Endodermal cell (in vitro differentiated cells): ENCODE results near the gene C17orf67. TPM values are rescaled to one million over a fixed set of nuclear protein-coding genes. Genes with fewer than 3 reads are reported as not detected.

ENCODE experiments used
- DNase-seq: peaks from one replicate; pipeline ENCODE4 v3.0.0-alpha.2; 2017
- H3K27ac ChIP-seq: 2 replicates; pipeline ENCODE4 v1.5.1; 2013; ENCODE audit warnings: mild to moderate bottlenecking, low read depth, low read length, moderate library complexity
- H3K27me3 ChIP-seq: 2 replicates; pipeline ENCODE4 v1.6.1; 2013; ENCODE audit warnings: mild to moderate bottlenecking, low read length, moderate library complexity; ENCODE audit not compliant: insufficient read depth, control insufficient read depth, poor library complexity, severe bottlenecking
- H3K36me3 ChIP-seq: 2 replicates; pipeline ENCODE4 v1.7.0; 2013; ENCODE audit warnings: mild to moderate bottlenecking, low read length, moderate library complexity; ENCODE audit not compliant: control insufficient read depth, insufficient read depth
- H3K4me1 ChIP-seq: one replicate; pipeline ENCODE4 v1.7.0; 2013; ENCODE audit warnings: low read length; ENCODE audit not compliant: control insufficient read depth, insufficient read depth
- H3K4me3 ChIP-seq: 2 replicates; pipeline ENCODE4 v1.5.1; 2013; ENCODE audit warnings: mild to moderate bottlenecking, low read length, moderate library complexity
- H3K9ac ChIP-seq: 2 replicates; pipeline ENCODE4 v1.6.1; 2013; ENCODE audit warnings: mild to moderate bottlenecking, low read length, moderate library complexity; ENCODE audit not compliant: poor library complexity, severe bottlenecking; ENCODE audit errors: extremely low read depth
- H3K9me3 ChIP-seq: 2 replicates; pipeline ENCODE4 v1.6.1; 2013; ENCODE audit warnings: mild to moderate bottlenecking, low read length, moderate library complexity; ENCODE audit not compliant: control insufficient read depth
- H3K27ac Mint-ChIP-seq: 2 replicates; pipeline ENCODE4 v1.8.0; 2020; ENCODE audit warnings: mixed read lengths
- H3K27me3 Mint-ChIP-seq: 2 replicates; pipeline ENCODE4 v1.8.0; 2021; ENCODE audit warnings: mild to moderate bottlenecking, mixed read lengths; ENCODE audit not compliant: insufficient read depth
- H3K36me3 Mint-ChIP-seq: 2 replicates; pipeline ENCODE4 v1.8.0; 2020; ENCODE audit warnings: low read depth, mixed read lengths
- H3K4me1 Mint-ChIP-seq: 2 replicates; pipeline ENCODE4 v1.8.0; 2020; ENCODE audit warnings: mixed read lengths
- H3K4me3 Mint-ChIP-seq: 2 replicates; pipeline ENCODE4 v1.8.0; 2020; ENCODE audit warnings: mild to moderate bottlenecking, moderate library complexity, mixed read lengths
- H3K9me3 Mint-ChIP-seq: 2 replicates; pipeline ENCODE4 v1.8.0; 2020; ENCODE audit warnings: mild to moderate bottlenecking, mixed read lengths
- CTCF ChIP-seq: fragments of 200-600 bp; sonication (generic); conservative IDR thresholded peaks from 2 replicates; pipeline ENCODE4 v1.5.0; 2021; ENCODE audit warnings: antibody characterized with exemption, mild to moderate bottlenecking
- WGBS, 2 experiments: methylation state at CpG; one replicate each; pipeline versions ENCODE4 v1.1.5 to v1.1.7; 2013; ENCODE audit warnings: missing lambda C conversion rate in 2 of 2, mixed read lengths in 1 of 2; ENCODE audit not compliant: insufficient coverage in 1 of 2, insufficient read length in 1 of 2; 5-methylcytosine and 5-hydroxymethylcytosine counted together
- total RNA-seq, 2 donors: library from RNA; stranded (reverse); fragmentation: NEBNext Ultra II Directional in 1 of 2; extraction: Animal tissue kit (Norgen Biotek cat#: 25700) in 1 of 2; gene quantifications; 2 replicates in 1 of 2; 3 replicates in 1 of 2; pipeline ENCODE4 v1.2.1, GENCODE V29; 2021

C17orf67 gene
- total RNA-seq, 2 donors from 2014 or later = 1.2 to 1.5 TPM

- H3K27me3 Mint-ChIP-seq = no peaks in the 10 kb centered on the region
- no peak overlapping the region for H3K4me3 Mint-ChIP-seq
- WGBS, 2 experiments = 92% methylated on average over 1 of the region's 1 CpG; no CpG with 5 or more reads in 1 of the 2 experiments
Observed at GRCh38 chr17:56803071-56803470, 30.6 kb downstream of the C17orf67 start.

DNA sequence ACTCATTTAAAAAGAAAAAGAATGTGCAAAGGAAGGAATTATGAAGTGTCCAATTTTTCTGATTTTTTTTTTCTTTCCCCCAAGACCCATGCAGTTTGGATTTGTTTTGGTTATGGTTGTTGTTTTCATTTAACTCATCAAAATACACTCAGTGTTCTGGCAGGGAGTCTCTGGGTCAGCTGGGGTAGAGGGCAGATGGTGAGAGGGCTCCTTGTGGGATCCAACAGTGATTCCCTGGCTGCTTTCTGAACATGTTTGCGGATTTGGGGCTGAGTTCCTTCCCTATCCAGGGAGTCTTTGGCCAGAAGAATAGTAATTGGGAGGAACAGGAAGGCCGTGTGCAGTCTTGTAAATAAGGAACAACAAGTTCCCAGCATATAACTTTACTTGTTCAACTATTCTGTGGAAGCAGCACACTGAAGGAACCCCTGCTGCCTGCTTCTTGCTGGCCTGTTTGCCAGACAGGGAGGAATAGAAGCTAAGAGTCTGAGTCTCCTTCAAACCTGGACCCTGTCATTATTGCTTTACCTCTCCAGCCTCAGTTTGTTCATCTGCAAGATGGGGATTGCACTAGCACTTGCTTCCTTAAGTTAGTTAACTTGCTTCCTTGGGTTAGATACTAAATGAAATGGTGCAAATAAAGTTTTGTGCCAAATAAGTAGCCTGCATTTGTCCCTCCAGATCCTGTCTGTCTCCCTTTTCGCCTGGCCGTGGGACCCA, 32.1 kb downstream of the C17orf67 start:
- no peaks in the 10 kb centered on the region for H3K9me3 ChIP-seq
- no peak overlapping the region for H3K27ac Mint-ChIP-seq
- no peaks in the 10 kb centered on the region for H3K9me3 Mint-ChIP-seq
- no peak overlapping the region for H3K4me3 ChIP-seq
- H3K27me3 ChIP-seq = no peaks in the 10 kb centered on the region
- TF ChIP-seq CTCF = no peak
- no peak overlapping the region for H3K4me3 Mint-ChIP-seq
- H3K36me3 ChIP-seq = no peaks in the 10 kb centered on the region
- H3K9ac ChIP-seq = no peak overlapping the region
- H3K4me1 Mint-ChIP-seq = peaks cover 7% of the 10 kb centered on the region
- H3K36me3 Mint-ChIP-seq = no peaks in the 10 kb centered on the region
- no peak overlapping the region for H3K27ac ChIP-seq
- H3K4me1 ChIP-seq = no peaks in the 10 kb centered on the region
- DNase-seq = no peak
- WGBS, 2 experiments = 89% methylated on average over 4 of the region's 4 CpGs; no CpG with 5 or more reads in 1 of the 2 experiments
- H3K27me3 Mint-ChIP-seq = no peaks in the 10 kb centered on the region

More at GRCh38 chr17:56803071-56803470, 30.6 kb downstream of the C17orf67 start:
- Mint-ChIP-seq H3K9me3 (no peaks in the 10 kb centered on the region), H3K27ac (no peak overlapping the region), H3K4me1 (peaks cover 7% of the 10 kb centered on the region), H3K36me3 (no peaks in the 10 kb centered on the region)
- no peak overlapping the region for H3K4me3 ChIP-seq
- H3K9ac ChIP-seq = no peak overlapping the region
- no peaks in the 10 kb centered on the region for H3K9me3 ChIP-seq
- no peaks in the 10 kb centered on the region for H3K36me3 ChIP-seq
- DNase-seq = no peak
- H3K4me1 ChIP-seq = no peaks in the 10 kb centered on the region
- H3K27ac ChIP-seq = no peak overlapping the region
- H3K27me3 ChIP-seq = no peaks in the 10 kb centered on the region
- TF ChIP-seq CTCF = no peak

DNA sequence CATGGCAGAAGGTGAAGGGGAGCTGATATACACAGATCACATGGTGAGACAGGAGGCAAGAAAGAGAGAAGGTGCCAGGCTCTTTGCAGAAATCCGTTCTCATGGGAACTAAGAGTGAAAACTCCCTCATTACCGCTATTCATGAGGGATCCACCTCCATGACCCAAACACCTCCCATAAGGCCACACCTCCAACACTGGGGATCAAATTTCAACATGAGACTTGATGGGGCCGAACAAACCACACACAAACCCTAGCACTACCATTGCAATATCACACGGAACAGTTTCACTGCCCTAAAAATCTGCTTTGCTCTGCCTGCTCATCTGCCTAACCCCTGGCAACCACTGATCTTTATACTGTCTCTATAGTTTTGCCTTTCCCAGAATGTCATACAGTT, 34.8 kb downstream of the C17orf67 start:
- Histone ChIP-seq H3K4me1 (no peaks in the 10 kb centered on the region), H3K9me3 (no peaks in the 10 kb centered on the region), H3K4me3 (no peak overlapping the region), H3K36me3 (no peaks in the 10 kb centered on the region), H3K9ac (no peak overlapping the region), H3K27ac (no peak overlapping the region), H3K27me3 (no peaks in the 10 kb centered on the region)
- peak; percentile 89 for DNase-seq
- Mint-ChIP-seq H3K4me3 (no peak overlapping the region), H3K4me1 (peaks cover 7% of the 10 kb centered on the region), H3K9me3 (no peaks in the 10 kb centered on the region), H3K27me3 (peaks cover 4% of the 10 kb centered on the region), H3K27ac (no peak overlapping the region), H3K36me3 (no peaks in the 10 kb centered on the region)
- no peak for TF ChIP-seq CTCF
- 3 to 11% methylated on average over 3 to 4 of the region's 4 CpGs for WGBS, 2 experiments
